RPMI7951 (cell line): ENCODE measurements around the gene TPPP. TPM values are rescaled to one million over a fixed set of nuclear protein-coding genes. Genes with fewer than 3 reads are reported as not detected.

ENCODE experiments used
- total RNA-seq: library from RNA; depleted of rRNA; stranded (reverse); fragments of >200 nt; shearing (Covaris generic); gene quantifications from 2 replicates; pipeline ENCODE4 v1.2.3, GENCODE V29; 2014; rRNA removed

Gene TPPP
- total RNA-seq, 1 experiment from 2014 or later: 0.72 TPM

Other genes starting within 250 kb of the TPPP start
- 0.84 and 0.88 TPM in 2 replicates for gene SLC9A3, start 168.9 kb downstream of the TPPP start, total RNA-seq
- gene CEP72, start 81.0 kb downstream of the TPPP start, total RNA-seq: 3.1 and 3.7 TPM in 2 replicates
- gene ZDHHC11B, start 91.4 kb upstream of the TPPP start, total RNA-seq: not detected in 2 replicates
- gene ZDHHC11, start 157.6 kb upstream of the TPPP start, total RNA-seq: 0.12 and 0.29 TPM in 2 replicates
- gene BRD9, start 199.4 kb upstream of the TPPP start, total RNA-seq: 24.0 and 27.9 TPM in 2 replicates
- 65.0 and 80.4 TPM in 2 replicates for gene TRIP13, start 199.5 kb upstream of the TPPP start, total RNA-seq